Measurements from ENCODE around the gene PELI1.

The PELI1 gene, protein sequence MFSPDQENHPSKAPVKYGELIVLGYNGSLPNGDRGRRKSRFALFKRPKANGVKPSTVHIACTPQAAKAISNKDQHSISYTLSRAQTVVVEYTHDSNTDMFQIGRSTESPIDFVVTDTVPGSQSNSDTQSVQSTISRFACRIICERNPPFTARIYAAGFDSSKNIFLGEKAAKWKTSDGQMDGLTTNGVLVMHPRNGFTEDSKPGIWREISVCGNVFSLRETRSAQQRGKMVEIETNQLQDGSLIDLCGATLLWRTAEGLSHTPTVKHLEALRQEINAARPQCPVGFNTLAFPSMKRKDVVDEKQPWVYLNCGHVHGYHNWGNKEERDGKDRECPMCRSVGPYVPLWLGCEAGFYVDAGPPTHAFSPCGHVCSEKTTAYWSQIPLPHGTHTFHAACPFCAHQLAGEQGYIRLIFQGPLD

DNA sequence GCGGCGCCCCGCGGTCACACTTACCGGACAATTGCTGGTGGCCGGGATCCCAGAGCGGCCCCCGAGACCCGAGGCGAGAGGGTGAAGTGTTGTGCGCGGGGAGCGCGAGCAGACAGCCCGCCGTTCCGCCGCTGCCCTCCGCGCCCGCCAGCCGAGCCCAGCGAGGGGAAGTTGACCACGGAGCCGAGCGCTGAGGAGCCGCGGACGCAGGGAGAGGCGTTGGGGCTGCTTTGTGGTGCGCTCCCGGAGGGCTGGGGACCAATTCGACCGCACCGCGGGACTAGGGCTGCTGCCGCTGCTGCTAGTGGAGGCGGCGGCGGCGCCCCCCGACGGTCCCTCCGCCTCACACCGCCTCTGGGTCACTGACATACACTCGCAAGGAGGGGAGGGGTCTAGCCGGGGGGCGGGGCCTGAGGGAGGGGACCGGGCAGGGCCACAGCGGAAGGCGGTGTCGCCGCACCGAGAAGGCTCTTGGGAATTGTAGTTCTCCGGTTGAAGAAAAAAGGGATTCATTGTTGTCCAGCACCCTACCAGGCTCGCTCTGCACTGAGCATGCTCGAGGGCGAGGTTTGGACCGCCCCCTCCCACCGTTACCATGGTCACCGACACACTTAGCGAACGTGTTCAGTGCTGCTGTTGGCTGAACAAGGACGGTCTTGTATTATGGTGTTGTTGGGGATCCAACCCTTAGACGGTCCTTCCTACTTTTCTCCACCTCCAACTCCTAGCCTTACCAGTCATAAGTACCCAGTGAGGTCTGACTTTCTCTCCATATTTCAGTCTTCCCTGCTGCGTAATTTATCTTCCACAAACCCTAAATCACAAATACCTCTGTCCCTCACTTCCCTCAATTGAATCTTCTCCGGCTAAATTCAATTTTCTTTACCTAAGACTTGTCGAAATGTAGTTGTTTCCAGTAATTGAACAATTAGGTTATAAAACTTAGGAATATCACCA, at the start of gene PELI1:
TSS of gene PELI1 (minus strand) at position 364 of the 957 bp plus-strand sequence. CDS start 36,110 bp downstream, outside the sequence.
- DNase-seq = peak; percentile 95

DNA sequence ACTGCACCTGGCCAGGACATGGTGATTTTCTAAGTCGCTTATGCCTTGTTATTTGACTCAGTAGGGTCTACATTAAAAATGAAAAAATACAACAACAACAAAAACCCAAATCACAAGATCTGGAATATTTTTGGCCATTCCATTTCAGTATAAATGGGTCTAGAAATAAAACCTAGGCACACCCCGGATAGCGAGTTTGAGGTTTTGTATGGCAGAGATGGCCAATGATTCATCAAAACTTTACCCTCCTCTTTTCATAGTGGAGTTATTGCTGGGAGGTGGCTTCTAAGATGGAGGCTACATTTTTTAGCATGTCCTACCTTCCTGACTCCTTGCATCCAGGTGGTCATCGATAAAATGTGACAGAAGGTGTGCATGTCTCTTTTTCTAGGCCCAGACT, 49.3 kb upstream of the PELI1 start:
- no peak for DNase-seq

DNA sequence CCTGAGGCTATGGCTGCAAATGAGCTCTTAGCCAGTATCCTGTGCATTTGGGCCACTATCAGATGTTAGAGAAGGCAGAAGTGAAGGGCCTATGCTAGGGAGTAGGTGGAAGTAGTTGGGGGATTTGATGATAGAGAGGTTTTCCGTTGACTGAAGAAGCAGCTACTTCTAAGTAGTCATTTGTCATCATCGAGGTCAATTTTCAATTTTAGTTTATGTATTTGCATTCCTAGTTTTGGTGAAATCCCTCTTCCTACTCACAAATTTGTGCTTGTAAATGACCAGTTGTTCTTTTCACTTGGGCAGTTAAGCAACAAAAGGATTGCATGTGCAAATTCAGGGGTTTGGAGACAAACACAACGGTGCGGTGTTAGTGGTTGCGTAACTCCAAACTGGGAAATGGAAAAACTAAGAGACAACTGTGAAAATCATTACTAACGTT, 48.5 kb upstream of the PELI1 start:
- DNase-seq = no peak

DNA sequence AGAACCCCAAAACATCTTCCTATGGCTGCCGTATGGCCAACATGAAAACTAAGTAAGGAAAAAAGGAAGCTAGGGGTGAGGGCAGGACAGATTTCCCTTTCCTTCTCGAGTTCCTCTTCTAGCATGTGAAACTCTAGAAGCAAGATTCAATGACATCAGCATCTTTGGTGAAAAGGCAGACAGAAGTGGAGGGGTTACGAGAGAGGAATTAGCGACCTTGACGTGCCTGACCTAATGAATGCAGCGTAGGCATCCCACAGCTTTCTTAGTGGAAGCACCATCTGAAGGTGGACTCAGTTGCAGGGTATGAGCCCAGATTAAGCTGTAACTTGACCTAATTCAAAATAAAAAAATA, 47.9 kb upstream of the PELI1 start:
- no peak for DNase-seq

DNA sequence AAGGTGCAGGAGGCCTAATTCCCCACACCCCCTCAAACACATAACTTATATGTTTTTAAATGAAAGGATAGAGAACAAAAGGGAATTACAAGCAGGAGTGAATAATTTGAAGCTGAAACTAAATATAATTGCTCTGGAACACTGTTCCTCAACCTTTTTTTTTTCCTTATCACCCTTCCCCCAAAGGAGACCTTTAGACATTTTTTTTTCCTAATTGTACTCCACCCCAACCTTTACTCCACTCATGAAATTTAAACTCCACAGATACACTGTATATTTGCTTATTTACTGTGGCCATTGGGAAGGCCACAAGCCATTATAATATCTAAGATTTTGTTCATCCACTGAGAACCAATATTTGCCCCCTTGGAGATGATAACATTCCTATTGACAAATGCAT, 45.4 kb upstream of the PELI1 start:
- no peak for DNase-seq

DNA sequence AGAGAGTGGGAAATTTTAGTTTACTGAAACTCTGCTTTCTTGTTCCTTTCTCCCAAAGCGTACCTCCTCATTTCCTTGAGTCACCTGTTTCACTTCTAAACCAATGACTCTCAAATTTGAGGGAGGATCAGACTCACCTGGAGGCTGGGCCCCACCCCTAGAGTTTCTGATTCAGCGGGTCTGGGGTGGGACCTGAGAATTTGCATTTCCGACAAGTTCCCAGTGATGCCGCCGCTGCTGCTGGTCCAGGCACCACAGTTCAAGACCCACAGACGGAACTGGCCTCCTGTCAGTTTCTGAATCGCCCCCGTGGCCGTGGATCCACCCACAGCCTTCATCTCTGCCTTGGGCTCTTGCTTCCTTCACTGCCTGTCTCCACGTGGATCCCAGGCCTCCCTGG, 44.9 kb upstream of the PELI1 start:
- DNase-seq = no peak

DNA sequence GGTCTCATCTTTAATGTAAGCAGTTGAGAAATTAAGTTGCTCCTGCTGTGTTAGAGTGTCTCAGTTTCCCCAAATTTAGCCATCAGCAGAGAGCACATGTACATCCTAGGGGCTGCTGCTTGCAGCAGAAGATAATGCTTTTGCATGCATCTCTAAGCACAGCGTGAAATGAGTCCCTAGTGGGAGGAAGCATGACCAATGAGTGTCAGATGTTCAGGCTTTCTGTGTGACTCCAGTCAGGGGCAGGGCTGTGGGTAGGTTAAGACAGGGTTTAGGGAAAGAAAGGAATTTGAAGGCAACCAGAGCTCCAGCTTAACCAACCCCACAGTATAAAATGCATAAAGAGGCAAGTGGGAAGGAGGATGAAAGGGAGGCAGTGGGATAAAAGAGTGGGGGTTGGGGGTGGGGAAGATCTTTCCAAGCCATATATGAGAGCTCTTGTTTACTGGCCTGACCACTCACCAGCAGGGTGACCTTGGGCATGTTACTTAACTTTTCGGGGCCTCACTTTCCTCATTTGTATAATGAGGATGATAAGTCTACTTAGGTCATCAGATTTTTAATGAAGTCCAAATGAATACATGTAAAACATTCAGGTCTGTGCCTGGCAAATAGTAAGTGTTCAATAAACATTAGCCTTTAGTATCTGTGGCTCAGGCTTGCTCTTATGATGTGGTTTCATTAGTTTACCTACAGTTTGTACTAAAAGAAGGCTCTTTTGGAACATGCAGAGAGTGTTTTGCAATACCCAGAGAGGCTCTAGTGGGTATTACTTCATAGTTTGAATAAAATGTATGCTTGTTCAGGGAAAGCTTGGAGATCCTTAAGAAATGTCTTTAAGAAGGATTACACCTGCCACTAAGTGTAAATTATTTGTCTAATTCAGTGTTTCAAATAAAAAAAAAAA, 42.7 kb upstream of the PELI1 start:
- no peak for DNase-seq

DNA sequence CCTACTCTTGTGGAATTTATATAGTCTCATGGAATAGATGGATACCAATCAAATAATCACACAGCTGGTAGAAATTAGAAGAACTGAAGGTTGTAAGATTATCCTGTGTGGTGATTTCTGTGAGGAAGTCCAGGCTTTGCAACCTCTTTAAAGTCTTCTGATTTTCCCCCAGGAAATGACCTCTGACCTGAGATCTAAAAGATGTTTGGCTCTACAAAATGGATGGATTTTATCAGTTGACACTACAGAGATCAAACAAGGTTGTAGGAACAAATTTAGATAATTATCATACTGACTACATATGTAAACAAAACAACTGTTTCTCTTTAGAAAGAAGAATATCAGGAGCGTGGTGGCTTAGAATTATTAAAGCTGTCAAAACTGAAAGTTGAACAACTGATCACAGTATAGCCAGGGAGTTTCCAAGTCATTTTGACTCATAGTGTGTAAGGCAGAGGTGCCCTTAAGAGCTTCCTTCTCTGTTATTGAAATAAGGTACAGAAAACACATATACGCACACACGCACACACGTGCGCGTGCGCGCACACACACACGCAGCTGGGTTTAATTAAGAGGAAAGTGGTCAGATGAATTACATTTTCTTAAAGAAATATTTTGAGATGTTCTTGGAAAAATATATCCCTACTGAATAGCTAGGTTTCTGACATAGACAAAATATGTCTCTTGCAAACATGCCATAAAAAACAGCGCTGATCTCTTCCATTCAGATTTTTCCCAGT, 35.5 kb upstream of the PELI1 start:
- no peak for DNase-seq

DNA sequence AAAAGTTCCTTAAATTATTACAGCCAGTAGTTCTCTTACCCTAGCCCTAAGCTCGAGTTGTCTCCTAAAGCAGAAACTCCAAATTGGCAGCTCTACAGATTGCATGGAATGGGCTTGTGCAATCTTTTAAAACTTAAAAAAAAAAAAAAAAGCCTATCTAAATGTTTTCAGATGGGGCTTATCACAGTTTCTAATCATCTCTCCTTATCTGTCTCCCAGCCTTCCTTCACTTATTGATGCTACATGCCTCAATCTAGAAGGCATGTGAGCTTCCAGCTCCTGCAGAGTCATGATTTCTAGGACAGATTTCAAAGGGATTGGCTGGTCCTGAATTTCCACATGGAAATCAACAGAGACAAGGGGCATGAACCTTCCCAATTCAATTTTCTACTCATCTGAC, 33.1 kb upstream of the PELI1 start:
- no peak for DNase-seq

DNA sequence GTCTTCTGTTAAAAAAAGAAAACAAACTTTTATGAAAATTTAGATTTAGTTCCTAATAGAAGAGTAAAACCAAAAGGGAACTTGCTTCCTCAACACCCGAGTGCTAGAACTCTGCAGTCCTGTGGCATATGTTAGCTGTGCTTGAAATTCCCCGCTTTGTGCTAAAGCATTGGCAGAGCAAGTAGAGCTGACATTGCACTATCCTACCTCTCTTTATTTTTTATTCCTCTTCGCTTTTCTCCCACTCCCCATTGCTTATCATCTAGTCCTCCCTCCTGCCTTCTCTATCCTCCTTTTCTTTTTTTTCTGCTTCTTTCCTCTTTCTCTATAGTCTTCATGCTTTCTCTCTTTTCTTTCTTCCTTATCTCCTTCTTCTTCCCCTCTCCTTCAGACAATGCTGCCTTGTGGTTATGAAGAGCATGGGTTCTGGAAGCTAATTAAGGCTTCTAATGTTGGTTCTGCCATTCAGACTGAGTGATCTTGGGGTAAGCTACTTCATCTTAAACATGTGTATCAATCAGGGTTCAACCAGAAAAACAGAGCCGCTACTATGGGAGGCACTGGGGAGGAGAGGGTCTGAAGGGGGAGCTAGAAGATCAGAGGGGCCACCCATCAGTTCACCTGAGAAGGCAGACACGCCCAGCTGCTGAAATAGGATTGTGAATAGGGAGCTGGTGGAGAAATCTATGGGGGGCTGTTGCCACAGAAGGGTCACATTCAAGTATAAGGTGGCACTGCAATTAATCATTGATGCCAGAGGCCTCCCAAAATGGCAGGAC, 31.4 kb upstream of the PELI1 start:
- DNase-seq = no peak

DNA sequence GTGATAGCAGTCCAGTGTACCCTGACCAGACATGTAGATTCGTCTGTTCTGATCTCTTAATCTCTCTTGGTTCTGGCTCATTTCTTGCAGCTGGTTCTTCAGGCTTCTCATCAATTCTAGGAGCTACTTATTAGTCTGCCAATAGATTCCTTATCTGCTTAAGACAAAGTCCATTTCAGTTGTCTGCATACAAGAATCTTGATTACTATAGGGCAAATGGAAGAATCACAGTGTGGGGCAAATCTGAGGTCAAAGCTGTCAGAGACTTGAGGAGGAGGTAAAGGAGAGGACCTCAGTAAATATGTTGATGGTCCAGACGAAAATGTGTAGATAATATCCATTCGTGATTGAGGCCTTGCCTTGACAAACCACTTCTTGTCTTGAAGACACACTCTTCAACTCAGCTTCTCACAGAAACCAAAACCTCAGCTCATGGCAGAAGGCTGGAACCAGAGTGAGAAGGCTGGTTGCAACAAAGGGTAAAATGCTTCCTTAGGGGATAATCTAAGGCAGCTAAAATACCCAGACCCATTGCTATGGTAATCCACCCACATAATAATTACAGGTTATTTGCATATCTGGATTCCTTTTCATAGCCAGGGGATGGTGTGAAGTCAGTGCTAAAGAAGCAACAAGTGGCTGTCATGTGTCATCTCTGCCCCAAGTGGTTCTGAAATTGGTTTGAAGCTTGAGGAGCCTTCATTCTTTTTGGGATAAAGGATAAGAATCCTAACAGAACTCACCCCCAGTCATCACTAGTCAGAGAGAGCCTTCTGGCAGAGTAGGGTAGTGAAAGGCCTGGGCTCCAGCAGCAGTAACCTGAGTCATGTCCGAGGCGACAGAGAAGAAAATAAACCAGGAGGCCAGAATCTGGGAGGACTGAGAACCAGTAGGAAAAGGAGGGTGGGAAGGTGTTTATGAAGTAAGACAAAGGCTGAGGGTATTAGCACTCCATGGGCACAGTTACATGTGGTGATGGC, 29.2 kb upstream of the PELI1 start:
- DNase-seq = no peak

DNA sequence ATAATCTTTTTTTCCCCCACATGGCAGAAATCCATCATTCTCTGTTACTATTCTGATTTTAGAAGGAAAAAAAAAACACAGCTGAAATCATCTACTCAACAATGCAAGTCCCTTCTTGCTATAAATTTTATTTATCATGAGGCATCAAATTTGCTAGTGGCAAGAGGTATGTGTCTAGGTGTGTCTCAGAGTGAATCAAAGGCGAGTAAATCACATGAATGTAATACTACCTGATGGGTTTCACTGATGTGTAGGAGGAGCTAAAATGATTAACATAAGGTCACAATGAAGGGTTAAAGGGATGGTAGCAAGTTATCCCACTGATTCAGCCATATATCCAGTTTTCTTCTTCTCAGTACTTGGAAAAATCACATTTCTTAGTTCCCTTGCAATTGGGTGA, 24.5 kb upstream of the PELI1 start:
- DNase-seq = no peak

DNA sequence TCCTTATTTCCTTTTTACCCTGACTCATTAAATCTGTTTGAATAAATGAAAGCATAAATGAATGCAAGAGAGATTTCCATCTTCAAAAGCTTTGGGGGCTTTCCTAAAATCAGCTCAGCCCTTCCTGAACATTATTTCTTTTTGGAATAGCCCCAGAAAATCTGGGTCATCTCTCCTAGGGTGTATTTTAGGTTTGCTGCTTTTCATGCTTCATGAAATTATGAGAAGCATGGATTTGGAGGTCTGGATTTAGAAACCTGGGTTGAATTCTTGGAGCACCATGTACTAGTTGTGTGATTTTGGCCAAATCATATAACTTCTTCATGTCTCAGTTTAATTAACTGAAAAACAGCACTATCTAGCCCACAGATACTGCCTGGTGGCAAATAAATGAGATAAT, 24.0 kb upstream of the PELI1 start:
- no peak for DNase-seq

DNA sequence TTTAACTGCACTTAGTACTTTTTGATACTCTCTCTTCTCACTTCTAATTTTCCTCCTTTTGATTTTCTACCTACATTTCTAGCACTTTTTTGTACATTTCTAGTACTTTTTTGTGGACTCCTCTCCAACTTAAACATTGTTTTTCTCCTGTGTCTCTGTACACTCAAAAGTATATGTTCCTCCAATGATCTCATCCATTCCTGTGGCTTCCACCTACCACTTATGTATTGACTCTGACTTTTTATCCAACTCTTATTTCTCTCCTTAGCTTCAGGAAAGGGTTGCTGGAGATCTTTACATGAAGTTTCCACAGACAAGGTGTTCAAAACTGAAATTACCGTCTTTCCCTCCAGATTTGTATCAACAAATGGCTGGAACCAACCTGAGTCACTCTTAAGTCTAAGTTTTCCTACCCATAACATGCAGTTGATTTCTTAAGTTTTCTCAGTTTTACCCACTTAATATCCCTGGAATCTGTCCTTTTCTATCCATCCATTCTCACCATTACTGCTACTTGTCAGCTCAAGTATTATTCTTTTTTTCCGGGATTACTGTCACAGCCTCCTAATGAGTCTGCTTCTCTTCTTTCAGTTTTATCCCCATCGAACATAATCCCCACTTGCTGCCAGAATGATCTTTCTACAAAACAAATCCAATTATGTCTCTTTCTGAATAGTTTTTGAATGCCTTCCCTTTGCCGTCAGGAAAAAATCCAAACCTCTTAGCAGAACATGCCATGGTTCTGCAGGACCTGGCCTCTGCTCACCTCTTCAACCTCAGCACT, 22.6 kb upstream of the PELI1 start:
- DNase-seq = no peak

DNA sequence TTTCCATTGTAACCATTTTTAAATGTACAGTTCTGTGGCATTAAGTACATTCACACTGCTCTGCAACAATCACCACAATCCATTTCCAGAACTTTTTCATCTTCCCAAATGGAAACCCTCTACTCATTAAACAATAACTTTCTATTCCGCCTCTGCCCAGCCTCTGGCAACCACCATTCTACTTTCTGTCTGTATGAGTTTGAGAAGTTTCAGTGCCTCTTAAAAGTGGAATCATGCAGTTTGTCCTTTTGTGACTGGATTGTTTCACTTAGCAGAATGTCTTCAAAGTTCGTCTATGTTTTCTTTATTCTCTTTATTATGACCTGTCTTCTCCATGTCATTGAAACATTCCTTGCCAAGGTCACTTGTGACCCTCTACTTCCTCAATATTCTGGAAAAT, 22.0 kb upstream of the PELI1 start:
- DNase-seq = no peak

DNA sequence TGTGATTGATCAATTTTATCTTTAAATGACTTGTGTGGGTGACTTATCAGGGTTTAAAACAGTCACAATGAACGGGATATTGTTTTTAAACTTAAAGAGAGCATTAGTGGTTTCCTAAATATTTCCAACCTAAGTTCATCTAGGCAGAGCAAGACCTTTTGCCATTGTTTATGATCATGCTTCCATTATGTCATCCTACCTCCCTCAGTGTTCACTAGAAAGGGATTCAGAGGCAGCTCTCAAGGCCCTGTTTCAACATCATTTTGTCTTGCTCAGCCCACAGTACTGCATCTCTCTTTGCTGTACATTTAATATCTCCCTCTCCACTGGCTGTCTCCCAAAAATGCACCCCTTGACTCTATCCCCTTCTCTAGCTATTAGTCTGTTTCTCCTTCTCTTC, 21.5 kb upstream of the PELI1 start:
- DNase-seq = no peak

DNA sequence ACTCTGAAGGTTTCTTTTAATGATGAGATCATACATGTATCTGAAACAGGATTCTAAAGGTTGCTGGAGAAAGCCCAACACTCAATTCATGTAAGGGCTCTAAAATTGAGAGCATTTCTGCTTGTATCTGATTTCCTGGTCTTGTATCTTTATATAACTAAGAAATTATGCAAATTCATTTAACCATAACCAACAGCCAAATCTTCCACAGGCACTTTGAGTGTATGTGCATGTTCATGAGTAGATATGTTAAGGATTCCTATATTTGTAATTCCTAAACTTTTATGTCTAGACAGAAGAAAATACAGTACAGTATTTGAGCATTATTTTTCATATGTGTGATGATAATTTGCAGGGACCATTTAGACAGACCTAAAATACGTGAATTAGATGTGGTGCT, 20.4 kb upstream of the PELI1 start:
- DNase-seq = no peak

DNA sequence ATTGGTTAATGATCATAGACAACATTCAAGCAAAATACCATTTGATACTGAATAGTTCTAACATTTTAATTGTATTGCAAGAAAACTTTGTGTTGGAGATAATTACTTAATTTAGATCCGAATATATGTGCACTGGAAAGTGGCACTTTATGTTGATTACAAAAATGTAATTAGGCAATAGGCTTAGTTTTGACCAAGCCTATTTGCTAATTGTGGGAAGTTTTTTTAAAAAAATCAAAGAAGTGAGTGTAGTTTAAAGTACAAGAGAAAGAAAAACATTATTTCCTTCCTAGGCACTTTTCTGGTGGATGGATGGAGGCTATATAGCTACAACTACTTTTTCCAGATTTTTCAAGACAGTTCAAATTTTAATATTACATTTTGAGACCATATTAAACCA, 18.3 kb upstream of the PELI1 start:
- no peak for DNase-seq

DNA sequence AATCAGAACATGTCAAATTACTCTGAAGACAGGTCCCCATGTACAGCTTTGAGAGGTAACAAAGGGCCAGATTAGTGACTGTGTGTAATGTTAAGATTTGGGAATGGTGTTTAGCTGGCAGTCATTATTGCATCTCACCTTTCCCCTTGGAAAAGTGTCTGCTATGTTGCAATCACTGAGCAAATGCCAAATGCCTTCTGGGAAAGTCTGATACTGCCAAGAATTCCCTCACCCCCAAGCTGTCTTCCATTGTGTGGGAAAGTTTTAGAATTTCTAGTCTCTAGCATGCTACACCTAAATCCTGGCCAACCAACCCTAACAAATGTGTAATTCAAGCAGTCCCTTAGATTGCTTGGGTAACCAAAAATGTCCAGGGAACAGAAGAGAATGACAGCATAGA, 13.6 kb upstream of the PELI1 start:
- DNase-seq = no peak
